Germinal center (tissue), 1 donor: ENCODE data around the gene ATXN2L.
A peak's percentile ranks its signal among the peaks of the same experiment; 100 is the strongest.
"Not testable (repeated sequence)": the region's sequence is repeated elsewhere in the genome, so short reads cannot be mapped to it uniquely, and the experiment has no call there.

ENCODE experiments used
- DNase-seq: peaks from one replicate; pipeline ENCODE4 v3.0.0; 2012; ENCODE audit warnings: mixed read lengths, low spot score

ATXN2L gene

DNA sequence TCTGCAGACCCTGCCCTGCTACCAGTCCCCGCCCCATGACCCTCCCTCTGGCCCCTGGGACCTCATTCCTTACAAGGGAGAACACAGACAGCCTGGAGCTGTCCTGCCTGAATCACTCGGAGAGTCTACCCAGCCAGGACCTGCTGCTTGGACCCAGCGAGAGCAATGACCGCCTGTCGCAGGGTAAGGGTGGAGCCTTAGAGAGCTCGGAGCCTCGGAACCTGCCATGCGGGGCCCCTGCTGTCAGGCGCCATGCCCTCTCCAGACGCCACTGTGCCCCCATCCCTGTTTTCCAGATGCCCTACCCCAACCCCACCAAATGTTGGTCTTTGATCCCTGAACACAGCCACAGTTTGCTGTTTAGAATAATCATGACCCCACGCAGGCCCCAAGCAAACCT, 46.4 kb downstream of the ATXN2L start:
- no peak for DNase-seq

DNA sequence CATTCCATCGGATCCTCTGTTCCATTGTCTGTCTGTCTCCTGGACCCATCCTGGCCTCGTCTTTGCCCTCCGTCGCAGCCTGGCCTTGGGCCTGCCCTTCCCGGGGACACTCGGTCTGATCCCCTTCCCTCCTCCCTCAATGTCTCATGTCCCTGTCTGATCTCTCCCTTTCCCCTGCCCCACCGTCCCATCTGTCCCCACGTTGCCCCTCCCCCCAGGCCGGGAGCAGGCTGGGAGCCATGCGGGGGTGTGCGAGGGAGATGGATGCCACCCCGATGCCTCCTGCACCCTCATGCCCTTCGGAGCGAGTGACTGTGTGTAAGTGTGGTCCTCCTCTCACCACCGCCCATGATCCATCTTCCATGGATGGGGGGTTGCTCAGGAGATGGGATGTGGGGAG, 50.2 kb downstream of the ATXN2L start:
- DNase-seq = no peak

DNA sequence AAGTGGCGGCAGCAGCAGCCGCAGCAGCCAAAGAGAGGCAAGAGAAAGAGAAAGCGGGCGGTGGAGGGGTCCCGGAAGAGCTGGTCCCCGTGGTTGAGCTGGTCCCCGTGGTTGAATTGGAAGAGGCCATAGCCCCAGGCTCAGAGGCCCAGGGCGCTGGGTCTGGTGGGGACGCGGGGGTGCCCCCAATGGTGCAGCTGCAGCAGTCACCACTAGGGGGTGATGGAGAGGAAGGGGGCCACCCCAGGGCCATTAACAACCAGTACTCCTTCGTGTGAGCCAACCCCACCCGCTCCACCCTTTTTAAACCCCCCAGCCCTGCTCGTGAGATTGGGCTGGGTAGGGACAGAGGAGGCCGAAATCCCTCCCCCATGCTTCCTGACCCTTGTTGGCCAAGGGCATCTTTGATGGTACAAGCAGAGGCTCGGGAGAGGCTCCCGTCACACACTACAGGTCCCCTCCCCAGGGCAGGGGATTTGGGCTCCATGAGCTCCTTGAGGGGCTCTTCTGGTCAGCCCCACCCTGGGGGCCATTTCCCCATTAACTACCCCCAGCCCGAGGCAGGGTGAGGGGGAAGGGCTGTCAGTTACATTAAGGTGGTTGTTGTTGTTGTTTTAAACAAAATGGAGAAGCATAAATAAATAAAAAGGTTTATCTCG, 50.9 kb downstream of the ATXN2L start:
- peak; percentile 82 for DNase-seq

DNA sequence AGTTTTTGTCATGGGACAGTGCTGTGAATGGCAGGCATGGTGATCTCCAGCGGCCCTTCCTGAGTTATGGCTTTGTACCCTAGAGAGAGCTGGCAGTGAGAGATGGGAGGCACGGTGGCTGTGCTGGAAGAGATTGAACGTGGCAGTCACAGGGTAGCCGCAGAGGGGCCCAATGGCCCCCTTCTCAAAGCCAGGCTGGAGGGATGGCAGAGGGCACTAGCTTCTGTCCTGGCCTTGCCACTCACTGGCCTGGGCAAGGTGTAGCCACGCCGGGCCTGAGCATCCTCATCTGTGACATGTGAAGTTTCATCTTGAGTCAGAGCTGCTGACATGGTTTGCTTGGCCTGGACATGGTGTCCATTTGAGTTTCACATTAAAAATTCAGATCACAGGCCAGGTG, 51.6 kb downstream of the ATXN2L start:
- no peak for DNase-seq

DNA sequence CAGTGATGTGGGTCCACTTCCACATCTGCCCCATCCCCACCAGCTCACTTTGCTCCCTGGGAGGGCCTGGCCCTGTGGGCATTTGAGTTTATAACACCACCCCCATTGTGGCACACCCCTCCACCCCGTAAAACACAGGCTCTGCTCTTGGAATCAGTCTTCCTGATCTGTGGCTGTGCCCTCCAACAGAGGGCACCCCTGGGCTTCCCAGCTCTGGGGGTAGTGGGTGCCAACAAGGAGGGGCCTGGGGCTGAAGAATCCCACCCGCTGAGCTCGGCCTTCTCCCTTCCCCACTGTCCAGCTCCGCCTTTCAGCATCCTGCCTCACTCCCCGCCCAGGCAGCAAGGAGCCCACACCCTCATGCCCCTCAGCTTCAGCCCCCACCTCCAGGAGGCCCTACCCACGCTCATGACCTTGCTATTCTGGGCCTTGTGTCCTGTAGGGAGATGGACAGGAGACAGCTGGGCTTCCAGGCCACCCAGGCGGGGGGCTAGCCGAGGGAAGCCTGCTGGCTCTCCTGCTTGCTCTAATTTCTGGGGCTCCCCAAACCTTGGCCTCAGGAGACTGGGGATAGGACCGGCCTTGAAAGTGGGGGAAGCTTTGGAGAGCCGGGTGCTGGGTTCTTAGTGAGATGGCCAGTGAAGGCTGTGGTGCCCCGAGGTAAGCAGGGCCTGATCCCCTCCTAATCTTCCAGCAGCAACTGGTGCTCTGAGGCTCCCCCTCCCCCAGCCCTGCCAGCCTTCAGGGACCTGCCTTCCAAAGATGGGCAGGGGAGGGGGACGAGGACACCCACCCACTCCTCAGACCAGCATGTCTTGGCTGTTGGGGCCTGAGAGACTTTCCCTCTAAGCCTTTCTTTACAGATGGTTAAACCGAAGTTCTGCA, 52.6 kb downstream of the ATXN2L start:
- DNase-seq = no peak

DNA sequence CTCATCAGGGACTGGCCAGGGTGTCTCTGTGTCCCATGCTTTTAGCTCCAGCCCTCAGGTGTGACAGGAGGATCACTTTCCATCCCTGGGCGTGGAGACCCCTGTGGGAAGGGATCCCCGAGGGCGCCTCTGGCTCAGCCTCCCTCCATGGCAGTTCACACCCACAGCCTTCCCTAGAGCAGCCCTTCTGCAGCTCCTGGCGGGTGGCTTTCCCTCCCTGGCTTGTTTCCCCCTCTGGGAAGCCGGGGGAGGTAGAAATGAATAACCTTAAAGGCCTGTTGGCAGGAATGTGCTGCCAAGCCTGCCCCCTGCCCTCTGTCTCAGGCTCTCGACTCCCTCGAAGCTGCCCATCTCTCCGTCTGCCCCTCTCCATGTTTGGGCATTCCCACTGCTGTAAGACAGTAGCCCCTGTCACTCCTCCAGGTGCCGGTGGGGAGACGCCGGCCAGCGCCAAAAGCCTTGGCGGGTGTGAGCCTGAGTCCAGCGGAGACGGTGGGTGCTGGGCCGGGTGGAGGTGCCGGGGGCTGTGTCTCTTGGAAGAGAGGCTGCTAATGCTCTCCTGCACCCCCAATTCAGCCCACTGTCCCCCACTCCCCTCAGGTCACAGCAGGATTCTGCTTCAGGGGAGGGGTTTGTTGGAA, 53.3 kb downstream of the ATXN2L start:
- DNase-seq = no peak

DNA sequence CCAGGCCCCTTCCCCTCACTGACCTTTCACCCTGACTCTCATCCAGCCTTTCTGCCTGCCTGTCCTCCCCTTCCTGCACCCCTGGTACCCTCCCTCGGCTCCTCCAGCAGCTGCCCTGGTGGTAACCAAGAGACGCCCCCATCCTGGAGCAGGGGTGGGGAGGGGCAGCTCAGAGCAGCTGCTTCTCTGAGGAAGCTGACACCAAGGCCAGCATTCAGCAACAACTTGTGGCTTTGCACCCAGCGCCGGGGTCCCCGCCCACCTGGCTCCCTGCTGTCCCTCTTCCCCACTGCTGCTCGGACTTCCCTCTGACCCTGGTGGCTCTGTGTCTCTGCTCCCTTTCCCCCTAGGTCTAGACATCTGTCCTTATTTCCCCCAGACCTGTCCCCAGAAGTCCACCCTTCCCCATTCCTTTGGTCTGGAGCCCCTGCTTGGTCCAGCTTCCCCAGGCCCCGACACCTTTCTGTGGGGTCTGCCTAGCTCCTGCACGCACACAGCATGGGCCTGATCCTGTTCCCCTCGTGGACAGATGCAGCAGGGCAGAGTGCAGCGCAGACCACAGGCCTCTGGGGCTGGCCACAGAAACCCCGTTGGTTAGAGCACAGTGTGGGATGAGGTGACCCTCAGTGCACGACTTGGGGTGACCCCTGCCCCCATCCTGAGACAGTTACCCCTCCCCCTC, 54.3 kb downstream of the ATXN2L start:
- DNase-seq = no peak

DNA sequence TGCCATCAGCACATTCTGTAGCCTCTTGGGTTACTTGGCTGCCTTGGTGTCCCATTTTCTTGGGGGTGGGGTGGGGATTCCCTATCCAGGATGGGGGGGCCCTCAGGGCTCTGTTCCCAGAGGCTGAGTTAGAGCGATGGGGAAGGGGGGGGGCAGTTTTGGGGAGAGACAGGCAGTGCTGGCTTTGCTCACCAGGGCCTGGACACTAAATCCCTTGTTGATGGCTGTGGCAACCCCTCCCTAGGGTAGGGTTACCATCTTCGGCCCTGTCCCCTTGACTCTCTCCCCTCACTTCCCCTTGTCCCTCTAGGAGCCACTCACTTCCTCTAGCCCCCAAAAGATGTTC, 54.8 kb downstream of the ATXN2L start:
- DNase-seq = no peak

DNA sequence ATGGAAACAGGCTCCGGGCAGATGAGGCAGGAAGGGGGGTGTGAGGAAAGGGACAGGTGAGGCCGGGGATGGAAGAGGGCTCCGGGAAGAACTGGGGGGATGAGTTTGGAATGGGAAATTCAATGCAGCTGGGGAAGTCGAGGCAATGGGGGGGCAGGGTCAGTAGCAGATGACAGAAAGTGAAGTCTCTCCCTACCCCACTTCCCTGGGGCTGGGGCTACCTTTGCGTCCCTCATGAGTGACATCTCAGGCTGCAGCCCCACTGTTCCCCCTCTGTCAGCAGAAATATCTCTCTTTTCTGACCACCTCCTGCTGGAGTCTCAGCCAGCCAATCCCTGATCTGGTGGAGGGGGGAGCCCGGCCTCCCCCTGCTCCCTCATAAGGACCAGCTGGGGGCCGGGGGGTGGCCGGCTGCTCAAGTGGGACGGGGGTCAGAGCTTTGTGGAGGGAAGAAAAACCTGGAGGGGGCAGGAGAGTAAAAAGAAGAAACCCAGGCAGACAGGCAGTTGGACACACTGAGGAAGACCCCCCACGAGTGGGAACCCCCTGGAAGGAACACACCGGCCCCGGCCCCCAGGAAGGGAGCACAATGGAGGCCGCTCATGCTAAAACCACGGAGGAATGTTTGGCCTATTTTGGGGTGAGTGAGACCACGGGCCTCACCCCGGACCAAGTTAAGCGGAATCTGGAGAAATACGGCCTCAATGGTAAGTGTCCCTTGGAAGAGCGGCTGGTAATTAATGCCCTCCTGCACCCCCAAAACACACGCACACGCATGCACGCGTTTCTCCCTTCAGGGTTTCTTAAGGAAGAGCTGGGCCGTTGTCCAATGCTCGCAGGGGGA, 55.5 kb downstream of the ATXN2L start, which contains the start of gene ATP2A1:
TSS of gene ATP2A1 (plus strand) at position 406 of the 844 bp plus-strand sequence. CDS start at position 590, 184 bp downstream.
- no peak for DNase-seq

DNA sequence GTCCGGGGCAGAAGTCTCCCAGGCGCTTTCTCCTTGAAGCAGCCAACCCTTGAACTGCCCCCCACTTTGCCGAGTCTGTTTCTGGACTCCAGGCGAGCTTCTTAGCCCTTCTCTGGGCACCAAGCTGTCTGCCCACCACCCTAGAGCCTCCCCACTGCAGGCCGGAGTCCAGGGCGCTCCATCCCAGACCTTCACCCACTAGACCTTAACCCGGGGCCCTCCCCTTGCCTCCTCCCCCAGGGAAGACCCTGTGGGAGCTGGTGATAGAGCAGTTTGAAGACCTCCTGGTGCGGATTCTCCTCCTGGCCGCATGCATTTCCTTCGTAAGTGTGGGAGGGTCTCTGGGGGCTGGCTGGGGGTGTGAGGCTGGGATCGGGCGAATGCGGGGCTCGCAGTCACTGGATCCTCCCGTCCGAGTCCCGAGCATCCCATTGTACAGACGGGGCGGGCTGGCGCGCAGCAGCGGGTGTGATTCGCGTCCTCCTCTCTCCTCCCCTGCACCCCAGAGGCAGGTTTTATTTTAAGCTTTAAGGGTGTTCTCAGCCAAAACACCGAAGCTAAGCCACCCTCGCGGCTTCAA, 56.6 kb downstream of the ATXN2L start:
- DNase-seq = no peak

DNA sequence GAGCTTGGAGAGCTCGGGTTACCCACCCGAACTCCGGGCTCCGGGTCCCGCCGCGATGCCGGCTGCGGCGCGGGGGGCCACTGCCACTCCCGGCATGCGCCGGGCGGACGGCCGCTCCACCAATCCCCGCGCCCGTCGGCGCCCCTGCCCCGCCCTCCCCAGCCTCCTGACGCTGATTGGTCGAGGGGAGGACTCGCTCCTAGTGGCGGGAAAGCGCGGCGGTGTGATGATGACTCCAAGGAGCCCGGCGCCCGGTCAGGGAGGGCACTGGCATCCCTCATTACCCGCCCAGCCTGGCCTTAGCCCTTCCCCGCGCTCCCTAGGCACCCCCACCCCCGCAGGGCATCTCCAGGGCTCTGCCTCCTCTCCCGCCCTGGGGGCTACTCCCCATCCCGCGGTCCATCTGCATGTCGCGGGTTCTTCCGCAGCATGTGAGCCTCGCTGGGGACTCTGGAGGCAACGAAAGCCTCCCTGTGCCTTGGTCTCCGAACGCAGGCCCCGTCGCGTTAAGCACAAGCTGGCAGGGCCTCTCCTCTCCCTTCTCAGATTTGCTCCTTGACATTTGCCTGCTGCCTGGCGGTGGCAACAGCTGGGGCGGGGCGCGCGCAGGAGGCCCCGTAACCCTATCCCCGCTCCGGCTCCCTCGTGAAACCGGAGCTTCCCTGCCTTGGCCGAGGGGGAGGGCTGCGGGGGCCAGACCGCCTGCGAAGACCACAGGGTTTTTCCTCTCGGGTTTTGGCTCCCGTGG, 57.2 kb downstream of the ATXN2L start:
- peak; percentile 97 for DNase-seq

DNA sequence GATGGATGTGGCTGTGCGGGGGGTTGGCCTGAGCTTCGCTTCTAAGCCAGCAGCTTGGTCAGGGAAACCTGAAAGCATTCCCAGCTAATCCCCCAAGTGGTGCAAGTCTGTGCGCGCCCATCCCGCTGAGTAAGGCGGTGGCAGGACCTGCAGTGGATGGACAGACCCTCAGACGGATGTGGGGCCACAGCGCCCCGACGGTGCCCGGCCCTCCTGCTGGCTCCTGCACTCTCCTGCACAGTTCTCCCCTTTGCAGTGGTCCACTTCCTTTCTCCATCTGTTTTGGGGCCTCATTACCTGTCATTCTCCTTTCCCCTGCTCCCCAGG, 57.8 kb downstream of the ATXN2L start:
- no peak for DNase-seq

DNA sequence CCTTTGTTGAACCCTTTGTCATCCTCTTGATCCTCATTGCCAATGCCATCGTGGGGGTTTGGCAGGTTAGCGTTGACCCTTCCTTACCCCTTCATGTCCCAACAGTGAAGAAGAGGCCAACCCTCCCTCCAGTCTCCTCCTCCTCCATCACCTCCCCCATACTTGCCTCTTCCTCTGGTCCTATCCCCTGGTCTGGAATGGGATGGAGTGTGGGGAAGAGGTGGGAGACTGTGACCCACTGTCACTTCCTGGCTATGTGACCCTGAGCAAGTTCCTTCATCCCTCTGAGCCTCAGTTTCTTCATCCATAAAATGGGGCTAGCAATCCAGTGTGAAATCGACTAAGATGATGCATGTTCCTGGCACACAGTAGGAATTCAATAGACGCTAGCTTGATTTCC, 58.2 kb downstream of the ATXN2L start:
- DNase-seq = no peak

DNA sequence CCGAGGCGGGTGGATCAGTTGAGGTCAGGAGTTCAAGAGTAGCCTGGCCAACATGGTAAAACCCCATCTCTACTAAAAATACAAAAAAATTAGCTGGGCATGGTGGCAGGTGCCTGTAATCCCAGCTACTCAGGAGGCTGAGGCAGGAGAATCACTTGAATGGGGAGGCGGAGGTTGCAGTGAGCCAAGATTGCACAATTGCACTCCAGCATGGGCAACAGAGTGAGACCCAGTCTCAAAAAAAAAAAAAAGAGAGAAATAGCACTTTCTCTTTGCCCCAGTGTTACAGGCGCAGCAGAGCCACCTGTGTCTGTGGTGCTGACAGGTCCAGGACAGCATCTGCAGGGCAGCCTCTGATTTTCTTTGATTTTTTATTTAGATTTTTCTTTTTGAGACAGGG, 58.8 kb downstream of the ATXN2L start:
- DNase-seq = not testable (repeated sequence)

DNA sequence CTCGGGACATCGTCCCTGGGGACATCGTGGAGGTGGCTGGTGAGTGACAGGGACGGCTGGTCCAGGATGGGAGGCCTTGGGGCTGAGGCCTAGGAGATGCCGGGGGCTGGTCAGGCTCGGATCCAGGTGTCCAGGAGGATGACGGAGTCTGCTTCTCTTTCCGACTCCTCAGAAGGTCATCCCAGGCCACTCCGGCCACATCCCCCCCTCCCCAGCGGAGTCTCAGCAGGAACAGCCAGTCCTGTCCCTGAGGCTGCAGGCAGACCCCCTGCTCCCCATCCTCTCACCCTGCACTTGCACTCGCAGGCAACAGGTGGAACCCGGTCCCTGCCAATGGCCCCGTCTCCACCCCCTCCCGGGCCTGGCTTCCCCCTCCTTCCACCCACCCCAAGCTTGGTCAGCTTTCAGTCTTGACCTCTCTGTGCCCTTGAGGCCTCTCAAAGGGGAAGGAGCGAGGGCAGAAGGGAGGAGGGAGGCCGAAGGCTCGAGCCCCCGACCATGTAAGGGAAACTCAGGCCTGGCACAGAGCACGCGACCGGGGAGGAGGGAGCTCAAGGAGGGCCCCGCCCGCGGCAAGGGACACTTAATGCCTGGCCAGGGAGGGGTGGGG, 59.9 kb downstream of the ATXN2L start:
- no peak for DNase-seq

DNA sequence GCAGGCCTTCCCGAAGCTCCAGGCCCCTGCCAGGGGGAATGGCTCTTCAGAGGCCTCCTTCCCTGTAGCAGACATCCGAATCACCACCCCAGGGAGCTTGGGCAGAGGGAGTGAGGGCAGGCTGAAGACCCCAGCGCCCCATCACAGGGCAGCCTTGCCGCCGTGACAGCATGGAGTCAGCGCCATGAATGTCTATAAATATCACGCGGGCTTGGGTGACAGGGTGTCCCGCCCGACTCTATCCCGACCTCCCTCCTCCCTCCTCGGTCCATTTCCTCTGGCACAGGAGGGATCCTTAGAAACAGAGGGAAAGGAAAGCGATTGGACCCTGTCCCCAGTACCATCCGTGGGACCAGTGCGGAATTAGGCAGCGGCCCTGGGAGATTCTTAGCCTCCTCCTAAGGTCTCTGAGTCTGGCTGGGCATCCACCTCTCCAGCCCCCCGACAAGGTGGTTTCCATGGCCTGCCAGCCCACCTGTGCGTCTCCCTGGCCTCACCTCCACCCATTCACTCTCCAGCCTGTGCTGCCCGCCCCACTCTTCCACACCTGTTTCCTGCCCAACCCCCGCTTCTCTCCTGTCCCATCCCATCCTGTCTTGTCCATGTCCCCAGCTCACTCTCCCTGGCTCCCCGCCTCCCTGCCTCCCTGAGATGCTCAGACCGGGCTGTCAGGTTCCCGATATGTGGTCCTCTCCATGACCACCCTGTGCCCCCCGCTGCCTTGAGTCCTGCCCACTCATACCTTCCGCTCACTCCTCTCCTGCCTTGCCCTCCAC, 60.6 kb downstream of the ATXN2L start:
- no peak for DNase-seq

DNA sequence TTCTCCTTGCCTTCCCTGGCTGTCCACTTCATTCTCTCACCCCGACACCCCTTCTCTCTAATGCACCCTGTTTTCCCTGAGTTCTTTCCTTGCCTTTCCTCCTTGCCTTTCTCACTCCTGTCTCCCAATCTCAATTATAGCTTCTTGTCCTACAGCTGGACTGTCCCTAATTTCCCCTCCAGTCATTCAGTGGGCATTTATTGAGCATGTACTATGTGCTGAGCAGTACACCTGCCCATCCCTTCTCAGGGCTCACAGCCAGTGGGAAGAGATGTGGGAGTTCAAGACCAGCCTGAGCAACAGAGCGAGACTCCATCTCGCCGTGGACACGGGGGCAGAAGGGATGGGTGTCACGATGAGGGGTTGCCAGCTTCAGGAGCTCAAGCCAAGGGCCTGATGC, 61.2 kb downstream of the ATXN2L start:
- DNase-seq = no peak
